Osteocyte (in vitro differentiated cells): ENCODE results near the gene FUT3. TPM values are rescaled to one million over a fixed set of nuclear protein-coding genes. Genes with fewer than 3 reads are reported as not detected.

Experiments
- DNase-seq: peaks from one replicate; pipeline ENCODE4 v3.0.0; 2021; ENCODE audit warnings: mixed read lengths; ENCODE audit not compliant: unreplicated experiment; ENCODE audit errors: extremely low spot score
- H3K27ac Mint-ChIP-seq: one replicate; pipeline ENCODE4 v1.8.0; 2021; ENCODE audit warnings: mild to moderate bottlenecking, mixed read lengths; ENCODE audit not compliant: unreplicated experiment
- H3K27me3 Mint-ChIP-seq: one replicate; pipeline ENCODE4 v1.8.0; 2021; ENCODE audit warnings: mixed read lengths; ENCODE audit not compliant: unreplicated experiment
- H3K36me3 Mint-ChIP-seq: one replicate; pipeline ENCODE4 v1.8.0; 2021; ENCODE audit warnings: mixed read lengths; ENCODE audit not compliant: unreplicated experiment
- H3K4me1 Mint-ChIP-seq: one replicate; pipeline ENCODE4 v1.8.0; 2021; ENCODE audit warnings: mixed read lengths; ENCODE audit not compliant: unreplicated experiment
- H3K4me3 Mint-ChIP-seq: one replicate; pipeline ENCODE4 v1.8.0; 2021; ENCODE audit warnings: mild to moderate bottlenecking, moderate library complexity, mixed read lengths; ENCODE audit not compliant: unreplicated experiment
- H3K9me3 Mint-ChIP-seq: one replicate; pipeline ENCODE4 v1.8.0; 2021; ENCODE audit warnings: mixed read lengths; ENCODE audit not compliant: unreplicated experiment
- CTCF ChIP-seq: fragments of 200-600 bp; sonication (generic); IDR thresholded peaks from 2 replicates; pipeline ENCODE4 v1.5.0; 2021; ENCODE audit warnings: antibody characterized with exemption, mild to moderate bottlenecking, moderate library complexity
- total RNA-seq: library from RNA; stranded (reverse); gene quantifications from 2 replicates; pipeline ENCODE4 v1.2.1, GENCODE V29; 2021

Gene FUT3
- total RNA-seq, 1 donor from 2014 or later, result not detected

- Mint-ChIP-seq H3K27me3 (peaks cover 22% of the 10 kb centered on the region), H3K27ac (no peak overlapping the region), H3K4me3 (no peak overlapping the region), H3K36me3 (no peaks in the 10 kb centered on the region), H3K9me3 (no peaks in the 10 kb centered on the region), H3K4me1 (peaks cover 2% of the 10 kb centered on the region)
- DNase-seq, result no peak
- no peak for TF ChIP-seq CTCF
Measured at GRCh38 chr19:5809469-5809868, 41.8 kb downstream of the FUT3 start.

- Mint-ChIP-seq H3K36me3 (no peaks in the 10 kb centered on the region), H3K27me3 (peaks cover 26% of the 10 kb centered on the region), H3K27ac (no peak overlapping the region), H3K4me1 (peaks cover 5% of the 10 kb centered on the region), H3K4me3 (no peak overlapping the region), H3K9me3 (no peaks in the 10 kb centered on the region)
- DNase-seq, result no peak
- no peak for TF ChIP-seq CTCF
Measured at GRCh38 chr19:5809053-5809452, 42.2 kb downstream of the FUT3 start.

GRCh38 chr19:5808120-5808816 lies 43.0 kb downstream of the FUT3 start:
- Mint-ChIP-seq H3K27ac (no peak overlapping the region), H3K27me3 (peaks cover 26% of the 10 kb centered on the region), H3K9me3 (no peaks in the 10 kb centered on the region), H3K4me3 (no peak overlapping the region), H3K4me1 (peaks cover 5% of the 10 kb centered on the region), H3K36me3 (no peaks in the 10 kb centered on the region)
- no peak for DNase-seq
- TF ChIP-seq CTCF, result no peak

GRCh38 chr19:5806905-5807304 lies 44.3 kb downstream of the FUT3 start:
- Mint-ChIP-seq H3K4me1 (peaks cover 5% of the 10 kb centered on the region), H3K36me3 (no peaks in the 10 kb centered on the region), H3K4me3 (no peak overlapping the region), H3K27ac (no peak overlapping the region), H3K9me3 (no peaks in the 10 kb centered on the region), H3K27me3 (peaks cover 30% of the 10 kb centered on the region)
- TF ChIP-seq CTCF, result no peak
- DNase-seq, result no peak

- Mint-ChIP-seq H3K4me3 (no peak overlapping the region), H3K27me3 (peaks cover 31% of the 10 kb centered on the region), H3K36me3 (no peaks in the 10 kb centered on the region), H3K4me1 (peaks cover 5% of the 10 kb centered on the region), H3K9me3 (no peaks in the 10 kb centered on the region), H3K27ac (no peak overlapping the region)
- no peak for TF ChIP-seq CTCF
- DNase-seq, result no peak
Measured at GRCh38 chr19:5806133-5806489, 45.1 kb downstream of the FUT3 start.
